Measurements from ENCODE around the gene APEH.

The APEH gene

GRCh38 chr3:49636883-49637609 is 37.1 kb upstream of the APEH start:
- Histone ChIP-seq H3K4me3 (ENCODE audit: low read depth in 1 of 2, low read length in 1 of 2) (no peak overlapping the region), H3K4me1 (ENCODE audit: control insufficient read depth in 1 of 2, insufficient read depth in 1 of 2, low read depth in 1 of 2, low read length in 1 of 2) (no peaks in the 10 kb centered on the region), H3K27ac (no peak overlapping the region), H3K27me3 (peaks cover 3% of the 10 kb centered on the region), H3K36me3 (no peaks in the 10 kb centered on the region), H3K9me3 (peaks cover under 1% of the 10 kb centered on the region)
- TF ChIP-seq CTCF (IDR thresholded peaks at IDR 0.05): no peak

- H3K27ac ChIP-seq: no peak overlapping the region
- no peak overlapping the region for H3K4me3 ChIP-seq (ENCODE audit: low read depth in 1 of 2, low read length in 1 of 2)
- H3K4me1 ChIP-seq (ENCODE audit: control insufficient read depth in 1 of 2, insufficient read depth in 1 of 2, low read depth in 1 of 2, low read length in 1 of 2): no peaks in the 10 kb centered on the region
- no peaks in the 10 kb centered on the region for H3K36me3 ChIP-seq
- no peaks in the 10 kb centered on the region for H3K9me3 ChIP-seq
- peaks cover 3% of the 10 kb centered on the region for H3K27me3 ChIP-seq
- TF ChIP-seq CTCF (IDR thresholded peaks at IDR 0.05): no peak
Measured at GRCh38 chr3:49638445-49638844, 35.7 kb upstream of the APEH start.

GRCh38 chr3:49639551-49639950 is 34.6 kb upstream of the APEH start:
- no peaks in the 10 kb centered on the region for H3K9me3 ChIP-seq
- no peak overlapping the region for H3K27ac ChIP-seq
- H3K4me1 ChIP-seq (ENCODE audit: control insufficient read depth in 1 of 2, insufficient read depth in 1 of 2, low read depth in 1 of 2, low read length in 1 of 2): no peaks in the 10 kb centered on the region
- no peaks in the 10 kb centered on the region for H3K36me3 ChIP-seq
- no peak overlapping the region for H3K4me3 ChIP-seq (ENCODE audit: low read depth in 1 of 2, low read length in 1 of 2)
- peaks cover 3% of the 10 kb centered on the region for H3K27me3 ChIP-seq
- TF ChIP-seq CTCF (IDR thresholded peaks at IDR 0.05): no peak

- no peak overlapping the region for H3K4me3 ChIP-seq (ENCODE audit: low read depth in 1 of 2, low read length in 1 of 2)
- no peak overlapping the region for H3K27ac ChIP-seq
- peaks cover 3% of the 10 kb centered on the region for H3K27me3 ChIP-seq
- no peak for TF ChIP-seq CTCF (IDR thresholded peaks at IDR 0.05)
- H3K36me3 ChIP-seq: no peaks in the 10 kb centered on the region
- no peaks in the 10 kb centered on the region for H3K4me1 ChIP-seq (ENCODE audit: control insufficient read depth in 1 of 2, insufficient read depth in 1 of 2, low read depth in 1 of 2, low read length in 1 of 2)
- H3K9me3 ChIP-seq: no peaks in the 10 kb centered on the region
Measured at GRCh38 chr3:49641292-49641691, 32.9 kb upstream of the APEH start.

GRCh38 chr3:49641921-49642707 is 32.0 kb upstream of the APEH start:
- no peak overlapping the region for H3K4me3 ChIP-seq (ENCODE audit: low read depth in 1 of 2, low read length in 1 of 2)
- no peaks in the 10 kb centered on the region for H3K9me3 ChIP-seq
- peaks cover 3% of the 10 kb centered on the region for H3K27me3 ChIP-seq
- H3K36me3 ChIP-seq: no peaks in the 10 kb centered on the region
- no peak for TF ChIP-seq CTCF (IDR thresholded peaks at IDR 0.05)
- no peaks in the 10 kb centered on the region for H3K4me1 ChIP-seq (ENCODE audit: control insufficient read depth in 1 of 2, insufficient read depth in 1 of 2, low read depth in 1 of 2, low read length in 1 of 2)
- H3K27ac ChIP-seq: no peak overlapping the region
